Stomach (tissue), 9 donors: ENCODE data around the gene PRKCI. TPM values are rescaled to one million over a fixed set of nuclear protein-coding genes. Genes with fewer than 3 reads are reported as not detected.
"Not testable (repeated sequence)": the region's sequence is repeated elsewhere in the genome, so short reads cannot be mapped to it uniquely, and the experiment has no call there.

Experiments
- DNase-seq, 2 donors: peaks; one replicate each; pipeline versions ENCODE4 v3.0.0 to v3.0.0-alpha.2; 2013 to 2019
- H3K27ac ChIP-seq, 5 donors: fragments of 200-600 bp in 4 of 5; sonication (generic) in 4 of 5; one replicate each; pipeline ENCODE4 v1.5.1; 2013 to 2019; ENCODE audit warnings: mild to moderate bottlenecking in 1 of 5, moderate library complexity in 1 of 5
- H3K27me3 ChIP-seq, 3 donors: fragments of 200-600 bp; sonication (generic); one replicate each; pipeline ENCODE4 v1.5.1; 2017 to 2019; ENCODE audit warnings: mixed run types in 1 of 3
- H3K36me3 ChIP-seq, 4 donors: fragments of 200-600 bp; sonication (generic); 1 replicate in 3 of 4; 2 replicates in 1 of 4; pipeline ENCODE4 v1.5.1; 2016 to 2019
- H3K4me1 ChIP-seq, 4 donors: fragments of 200-600 bp; sonication (generic); one replicate each; pipeline ENCODE4 v1.5.1; 2016 to 2019
- H3K4me3 ChIP-seq, 4 donors: fragments of 200-600 bp; sonication (generic) in 3 of 4; one replicate each; pipeline ENCODE4 v1.5.1; 2016 to 2019; ENCODE audit warnings: mild to moderate bottlenecking in 1 of 4
- H3K9me3 ChIP-seq, 4 donors: fragments of 200-600 bp; sonication (generic); one replicate each; pipeline ENCODE4 v1.5.1; 2016 to 2019
- CTCF ChIP-seq, 7 experiments: fragments of 450-650 bp in 4 of 7; fragments of 200-600 bp in 3 of 7; sonication (generic) in 3 of 7; IDR thresholded peaks; one replicate each; pipeline ENCODE4 v1.5.1; 2016 to 2019; ENCODE audit warnings: antibody characterized with exemption in 7 of 7, control low read depth in 2 of 7, mild to moderate bottlenecking in 1 of 7
- EP300 ChIP-seq: sonication (generic); formaldehyde crosslinking; IDR thresholded peaks from one replicate; pipeline ENCODE4 v1.6.1; 2017; ENCODE audit warnings: antibody characterized with exemption
- POLR2A ChIP-seq, 4 donors: fragments of 450-650 bp; IDR thresholded peaks; one replicate each; pipeline ENCODE4 v1.6.1; 2016; ENCODE audit warnings: antibody characterized with exemption in 4 of 4, control low read depth in 2 of 4, mild to moderate bottlenecking in 1 of 4, moderate library complexity in 1 of 4
- POLR2AphosphoS5 ChIP-seq, 3 donors: sonication (generic); formaldehyde crosslinking; IDR thresholded peaks; one replicate each; pipeline ENCODE4 v1.6.1; 2016; ENCODE audit warnings: antibody characterized with exemption in 3 of 3
- WGBS, 5 donors: extraction: QIAGEN DNeasy Blood & Tissue Kit in 3 of 5; methylation state at CpG; one replicate each; pipeline versions ENCODE4 v1.1.5 to v1.1.7; 2013 to 2018; 5-methylcytosine and 5-hydroxymethylcytosine counted together
- intact Hi-C: fragments of 100-400 bp; cut with DNase I; formaldehyde crosslinking; loops from one replicate; pipeline ENCODE4 v1.15.1; 2023; ENCODE audit warnings: low total_unique reads
- polyA plus RNA-seq, 3 donors: library from polyadenylated mRNA; stranded (reverse); fragments of 200-250 nt; gene quantifications; one replicate each; pipeline ENCODE4 v1.2.3, GENCODE V29; 2013
- total RNA-seq, 5 donors: library from RNA; depleted of rRNA; stranded (reverse); fragments of >200 nt; gene quantifications; one replicate each; pipeline versions ENCODE4 v1.1.0 to v1.2.3, GENCODE V29; 2014 to 2016
- donor health status: healthy with polysubstance abuse.
- donor health status: Bipolar disorder and iron deficiency.
- donor health status: healthy.

The PRKCI gene
- total and polyA plus RNA-seq, 8 donors, result 15.5 to 141 (median 29.8) TPM

DNA sequence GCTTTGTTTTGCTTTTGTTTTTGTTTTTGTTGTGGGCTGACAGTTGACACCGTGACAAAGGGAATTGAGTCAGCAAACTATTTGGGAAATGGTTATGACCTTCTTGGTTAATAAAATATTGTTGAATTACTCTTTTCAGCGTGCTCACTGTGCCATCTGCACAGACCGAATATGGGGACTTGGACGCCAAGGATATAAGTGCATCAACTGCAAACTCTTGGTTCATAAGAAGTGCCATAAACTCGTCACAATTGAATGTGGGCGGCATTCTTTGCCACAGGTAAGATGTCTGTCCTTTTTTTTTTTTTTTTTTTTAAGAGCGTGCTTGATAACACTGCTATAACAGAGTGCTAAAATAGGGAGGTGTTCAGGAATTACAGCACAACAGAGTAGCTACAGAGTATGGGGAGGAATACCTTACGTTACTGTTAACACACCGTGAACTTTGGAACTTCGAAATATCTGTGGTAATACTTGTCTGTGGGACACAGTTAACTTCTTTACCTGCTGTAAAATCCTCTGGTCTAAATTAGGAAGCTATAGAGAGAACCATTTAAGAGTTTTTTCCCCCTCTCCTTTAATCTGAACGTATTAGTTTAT, 48.2 kb downstream of the PRKCI start:
- peak in 1 of 2 donors; percentile 7 for DNase-seq
- Histone ChIP-seq H3K27ac (no peak overlapping the region), H3K9me3 (no peaks in the 10 kb centered on the region), H3K36me3 (peaks cover 7 to 75% (median 69%) of the 10 kb centered on the region in 4 donors), H3K27me3 (no peaks in the 10 kb centered on the region), H3K4me1 (peaks cover 0 to 16% (median 4%) of the 10 kb centered on the region in 4 donors), H3K4me3 (no peak overlapping the region)
- WGBS, 5 donors, result 79 to 88% (median 86%) methylated on average over 11 of the region's 11 CpGs
- no peak for TF ChIP-seq POLR2AphosphoS5 (IDR thresholded peaks at IDR 0.05)
- TF ChIP-seq POLR2A (IDR thresholded peaks at IDR 0.05), result no peak
- TF ChIP-seq CTCF (IDR thresholded peaks at IDR 0.05), result no peak
- no peak for TF ChIP-seq EP300
- intact Hi-C loops, result no loop called here

DNA sequence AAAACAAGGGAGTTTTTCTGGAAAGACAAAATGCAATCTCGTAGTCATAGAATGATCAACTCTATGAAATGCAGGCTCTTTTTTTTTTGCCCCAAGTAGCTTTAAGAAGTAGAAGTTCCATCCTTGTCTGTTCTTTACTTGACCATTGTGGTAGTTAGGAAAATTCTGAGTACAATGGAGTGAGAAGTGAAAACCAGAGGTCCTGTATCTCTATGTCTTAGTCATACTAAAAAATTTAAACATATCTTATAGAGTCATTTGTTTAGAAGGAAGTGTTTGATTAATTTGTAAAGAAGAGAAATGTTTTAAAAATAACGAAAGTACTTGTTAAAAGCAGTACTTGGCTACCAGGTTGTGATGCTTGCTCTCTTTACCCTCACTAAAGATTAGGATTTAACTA, 52.4 kb downstream of the PRKCI start:
- no peak for DNase-seq
- WGBS, 5 donors, result 65 to 77% (median 70%) methylated on average over 2 of the region's 2 CpGs
- intact Hi-C loops, result no loop called here
- peaks cover 0 to 14% (median 9%) of the 10 kb centered on the region in 4 donors for H3K4me1 ChIP-seq
- H3K36me3 ChIP-seq, result peaks cover 6 to 84% (median 78%) of the 10 kb centered on the region in 4 donors
- no peak for TF ChIP-seq POLR2AphosphoS5 (IDR thresholded peaks at IDR 0.05)
- TF ChIP-seq POLR2A (IDR thresholded peaks at IDR 0.05), result no peak
- no peak for TF ChIP-seq CTCF (IDR thresholded peaks at IDR 0.05)
- no peak for TF ChIP-seq EP300
- no peaks in the 10 kb centered on the region for H3K9me3 ChIP-seq
- H3K27me3 ChIP-seq, result no peaks in the 10 kb centered on the region
- H3K27ac ChIP-seq, result no peak overlapping the region
- no peak overlapping the region for H3K4me3 ChIP-seq

DNA sequence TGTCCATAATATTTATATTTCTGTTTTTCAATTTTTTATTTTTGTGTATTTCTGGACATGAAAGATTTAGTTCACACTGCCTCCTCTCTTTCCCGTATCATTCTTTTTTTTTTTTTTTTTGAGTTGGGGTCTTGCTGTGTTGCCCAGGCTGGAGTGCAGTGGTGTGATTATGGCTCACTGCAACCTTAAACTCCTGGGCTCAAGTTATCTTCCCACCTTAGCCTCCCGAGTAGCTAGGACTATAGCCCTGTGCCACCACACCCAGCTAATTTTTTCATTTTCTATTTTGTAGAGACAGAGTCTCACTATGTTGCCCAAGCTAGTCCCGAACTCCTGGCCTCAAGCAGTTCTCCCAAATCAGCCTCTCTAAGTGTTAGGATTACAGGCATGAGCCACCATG, 53.6 kb downstream of the PRKCI start:
- Histone ChIP-seq H3K4me3 (no peak overlapping the region), H3K27me3 (no peaks in the 10 kb centered on the region), H3K9me3 (no peaks in the 10 kb centered on the region), H3K4me1 (peaks cover 0 to 14% (median 9%) of the 10 kb centered on the region in 4 donors), H3K36me3 (peaks cover 6 to 83% (median 77%) of the 10 kb centered on the region in 4 donors), H3K27ac (no peak overlapping the region)
- DNase-seq, result no peak
- WGBS, 5 donors, result 79 to 87% (median 86%) methylated on average over 3 of the region's 3 CpGs
- intact Hi-C loops, result no loop called here
- TF ChIP-seq POLR2A (IDR thresholded peaks at IDR 0.05), result no peak
- TF ChIP-seq EP300, result no peak
- no peak for TF ChIP-seq CTCF (IDR thresholded peaks at IDR 0.05)
- no peak for TF ChIP-seq POLR2AphosphoS5 (IDR thresholded peaks at IDR 0.05)

DNA sequence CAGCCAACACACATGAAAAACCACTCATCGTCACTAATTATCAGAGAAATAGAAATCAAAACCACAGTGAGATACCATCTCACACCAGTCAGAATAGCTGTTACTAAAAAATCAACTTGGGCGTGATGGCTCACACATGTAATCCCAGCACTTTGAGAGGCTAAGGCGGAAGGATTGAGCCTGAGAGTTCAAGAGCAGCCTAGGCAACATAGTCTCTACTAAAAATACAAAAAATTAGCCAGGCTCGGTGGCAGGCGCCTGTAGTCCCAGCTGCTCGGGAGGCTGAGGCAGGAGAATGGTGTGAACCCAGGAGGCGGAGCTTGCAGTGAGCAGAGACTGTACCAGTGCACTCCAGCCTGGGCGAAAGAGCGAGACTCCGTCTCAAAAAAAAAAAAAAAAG, 55.1 kb downstream of the PRKCI start:
- DNase-seq, intact Hi-C loops, H3K4me3 ChIP-seq, H3K27me3 ChIP-seq, H3K9me3 ChIP-seq: not testable (repeated sequence)
- peaks cover 6 to 84% (median 77%) of the 10 kb centered on the region in 4 donors for H3K36me3 ChIP-seq
- H3K4me1 ChIP-seq, result peaks cover 0 to 14% (median 9%) of the 10 kb centered on the region in 4 donors
- 86 to 95% (median 92%) methylated on average over 10 of the region's 10 CpGs for WGBS, 5 donors
- H3K27ac ChIP-seq, result peak overlapping the region in 1 of 5 donors; percentile 54
